Ishikawa (cell line): ENCODE data around the gene PLCH1.

Source experiments
- CEBPB ChIP-seq: IDR thresholded peaks from 2 replicates; pipeline ENCODE4 v1.6.1; 2012
- CREB1 ChIP-seq: IDR thresholded peaks from 2 replicates; pipeline ENCODE4 v1.6.1; 2012; ENCODE audit warnings: low read depth
- EGR1 ChIP-seq: IDR thresholded peaks from 2 replicates; pipeline ENCODE4 v1.6.1; 2012
- EP300 ChIP-seq: IDR thresholded peaks from 2 replicates; pipeline ENCODE4 v1.6.1; 2012; ENCODE audit warnings: borderline replicate concordance
- FOXM1 ChIP-seq: IDR thresholded peaks from 2 replicates; pipeline ENCODE4 v1.6.1; 2012; ENCODE audit warnings: low read depth, borderline replicate concordance
- NFIC ChIP-seq: IDR thresholded peaks from 2 replicates; pipeline ENCODE4 v1.6.1; 2012
- RAD21 ChIP-seq: IDR thresholded peaks from 2 replicates; pipeline ENCODE4 v1.6.1; 2012; ENCODE audit warnings: low read depth
- REST ChIP-seq: IDR thresholded peaks from 2 replicates; pipeline ENCODE4 v1.6.1; 2012; ENCODE audit warnings: low read depth, mild to moderate bottlenecking
- TAF1 ChIP-seq: IDR thresholded peaks from 2 replicates; pipeline ENCODE4 v1.6.1; 2012; ENCODE audit warnings: low read depth, mild to moderate bottlenecking
- TCF12 ChIP-seq: IDR thresholded peaks from 2 replicates; pipeline ENCODE4 v1.6.1; 2012; ENCODE audit warnings: low read depth
- TEAD4 ChIP-seq: IDR thresholded peaks from 2 replicates; pipeline ENCODE4 v1.6.1; 2012
- YY1 ChIP-seq: IDR thresholded peaks from 2 replicates; pipeline ENCODE4 v1.6.1; 2012; ENCODE audit warnings: low read depth
- ZBTB7A ChIP-seq: IDR thresholded peaks from 2 replicates; pipeline ENCODE4 v1.6.1; 2012; ENCODE audit warnings: low read depth
- TF ChIP-seq, protein P1 (sequence below): IDR thresholded peaks from 2 replicates; pipeline ENCODE4 v1.6.1; 2012
- TF ChIP-seq, protein P2 (sequence below): IDR thresholded peaks from 2 replicates; pipeline ENCODE4 v1.6.1; 2012

The PLCH1 gene

GRCh38 chr3:155596615-155597014 is 148.3 kb downstream of the PLCH1 start:
- TF ChIP-seq TEAD4 = no peak
- no peak for TF ChIP-seq REST
- no peak for TF ChIP-seq YY1
- TF ChIP-seq TCF12 = no peak
- no peak for TF ChIP-seq CREB1

GRCh38 chr3:155595371-155595770 is 149.5 kb downstream of the PLCH1 start:
- TF ChIP-seq ZBTB7A (no peak), TAF1 (no peak), EGR1 (no peak), YY1 (no peak), EP300 (no peak), CREB1 (no peak), CEBPB (no peak), NFIC (no peak), TEAD4 (no peak), REST (no peak), FOXM1 (no peak), RAD21 (no peak), TCF12 (no peak)
- TF ChIP-seq, protein P1, sequence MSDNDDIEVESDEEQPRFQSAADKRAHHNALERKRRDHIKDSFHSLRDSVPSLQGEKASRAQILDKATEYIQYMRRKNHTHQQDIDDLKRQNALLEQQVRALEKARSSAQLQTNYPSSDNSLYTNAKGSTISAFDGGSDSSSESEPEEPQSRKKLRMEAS = no peak
- TF ChIP-seq, protein P2, sequence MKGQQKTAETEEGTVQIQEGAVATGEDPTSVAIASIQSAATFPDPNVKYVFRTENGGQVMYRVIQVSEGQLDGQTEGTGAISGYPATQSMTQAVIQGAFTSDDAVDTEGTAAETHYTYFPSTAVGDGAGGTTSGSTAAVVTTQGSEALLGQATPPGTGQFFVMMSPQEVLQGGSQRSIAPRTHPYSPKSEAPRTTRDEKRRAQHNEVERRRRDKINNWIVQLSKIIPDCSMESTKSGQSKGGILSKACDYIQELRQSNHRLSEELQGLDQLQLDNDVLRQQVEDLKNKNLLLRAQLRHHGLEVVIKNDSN = no peak

DNA sequence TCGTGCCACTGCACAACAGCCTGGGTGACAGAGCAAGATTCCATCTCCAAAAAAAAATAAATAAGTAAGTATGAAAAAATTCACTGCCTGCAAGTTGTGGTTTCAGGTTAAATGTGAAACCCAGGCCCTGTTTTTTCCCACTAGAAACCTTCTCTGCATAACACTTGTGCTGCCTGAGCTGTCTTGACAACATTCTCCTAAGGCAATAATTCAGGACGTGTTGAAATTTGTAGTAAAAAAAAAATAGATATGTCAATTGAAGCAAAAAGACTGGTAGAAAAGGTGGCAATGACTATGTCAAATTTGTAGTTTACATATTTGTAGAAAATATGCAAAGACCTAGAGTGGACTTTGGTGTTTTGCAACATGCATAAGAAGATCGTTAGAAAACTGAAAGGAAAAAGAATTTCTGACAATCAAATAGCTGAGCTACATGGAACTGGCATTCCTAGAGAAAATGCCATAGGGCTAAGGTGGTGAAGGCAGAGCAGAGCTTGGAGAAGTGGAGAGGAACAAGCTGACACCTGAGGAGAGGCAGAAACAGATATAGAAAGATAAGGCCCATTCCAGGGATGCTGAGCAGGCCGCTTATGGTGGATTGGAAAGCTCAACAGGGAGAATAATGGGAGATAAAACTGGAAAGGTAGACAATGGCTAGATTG is 150.2 kb downstream of the PLCH1 start:
- TF ChIP-seq FOXM1 (no peak), EGR1 (no peak), REST (no peak), CREB1 (no peak), CEBPB (no peak), NFIC (no peak), TCF12 (no peak)
- TF ChIP-seq, protein P2 = no peak

DNA sequence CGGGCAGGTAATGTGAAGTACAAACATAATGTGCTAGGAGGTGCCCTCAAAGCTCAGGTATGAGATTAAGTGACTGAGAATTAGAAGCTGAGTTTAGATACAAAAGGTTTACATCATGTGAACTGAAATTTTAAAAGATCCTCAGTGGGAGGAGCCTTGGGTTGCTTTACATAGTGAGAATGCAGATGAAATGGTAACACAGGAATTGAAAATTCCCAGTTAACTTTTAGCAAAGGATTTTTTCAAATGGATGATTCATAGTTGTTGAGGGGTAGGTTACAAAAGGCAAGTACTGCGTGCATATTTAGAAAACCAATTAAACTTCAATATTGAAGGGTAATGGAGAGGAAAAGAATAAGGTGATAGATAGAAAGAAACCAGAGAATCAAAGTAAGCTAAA is 157.3 kb downstream of the PLCH1 start:
- TF ChIP-seq CEBPB (no peak), EP300 (no peak), NFIC (no peak), YY1 (no peak), EGR1 (no peak), CREB1 (no peak), TCF12 (no peak), RAD21 (no peak), TAF1 (no peak), FOXM1 (no peak), TEAD4 (no peak), ZBTB7A (no peak)
- TF ChIP-seq, protein P2 = no peak
- TF ChIP-seq, protein P1 = no peak
